HEK293 (cell line): ENCODE data around the gene ISM1.

Experiments
- BCL11A ChIP-seq: fragments of 450-650 bp; formaldehyde crosslinking; IDR thresholded peaks from 2 replicates; pipeline ENCODE4 v1.5.1; 2016; ENCODE audit warnings: low read depth, missing biosample characterization, missing genetic modification characterization
- CTCF ChIP-seq: fragments of 450-650 bp; formaldehyde crosslinking; IDR thresholded peaks from 2 replicates; pipeline ENCODE4 v1.5.1; 2016; ENCODE audit warnings: missing biosample characterization, missing genetic modification characterization
- MYNN ChIP-seq: fragments of 450-650 bp; formaldehyde crosslinking; IDR thresholded peaks from 2 replicates; pipeline ENCODE4 v1.5.1; 2016; ENCODE audit warnings: missing biosample characterization, missing genetic modification characterization, borderline replicate concordance
- REST ChIP-seq: fragments of 450-650 bp; formaldehyde crosslinking; IDR thresholded peaks from 2 replicates; pipeline ENCODE4 v1.5.1; 2016; ENCODE audit warnings: missing biosample characterization, missing genetic modification characterization
- ZBTB1 ChIP-seq: fragments of 450-650 bp; formaldehyde crosslinking; IDR thresholded peaks from 2 replicates; pipeline ENCODE4 v1.5.1; 2016; ENCODE audit warnings: missing biosample characterization, missing genetic modification characterization
- ZNF175 ChIP-seq: fragments of 450-650 bp; formaldehyde crosslinking; IDR thresholded peaks from 2 replicates; pipeline ENCODE4 v1.5.1; 2016; ENCODE audit warnings: missing biosample characterization, missing genetic modification characterization
- ZNF221 ChIP-seq: fragments of 450-650 bp; formaldehyde crosslinking; IDR thresholded peaks from 2 replicates; pipeline ENCODE4 v1.5.1; 2017; ENCODE audit warnings: missing biosample characterization, missing genetic modification characterization, borderline replicate concordance
- ZNF514 ChIP-seq: fragments of 450-650 bp; formaldehyde crosslinking; IDR thresholded peaks from 2 replicates; pipeline ENCODE4 v1.5.1; 2016; ENCODE audit warnings: missing biosample characterization, missing genetic modification characterization
- ZNF76 ChIP-seq: fragments of 450-650 bp; formaldehyde crosslinking; IDR thresholded peaks from 2 replicates; pipeline ENCODE4; 2016; ENCODE audit warnings: low read depth, missing biosample characterization, missing genetic modification characterization, borderline replicate concordance
- TF ChIP-seq, protein P1 (sequence below): fragments of 450-650 bp; formaldehyde crosslinking; IDR thresholded peaks from 2 replicates; pipeline ENCODE4 v1.5.1; 2016; ENCODE audit warnings: missing biosample characterization, missing genetic modification characterization

- TF ChIP-seq, protein P1, sequence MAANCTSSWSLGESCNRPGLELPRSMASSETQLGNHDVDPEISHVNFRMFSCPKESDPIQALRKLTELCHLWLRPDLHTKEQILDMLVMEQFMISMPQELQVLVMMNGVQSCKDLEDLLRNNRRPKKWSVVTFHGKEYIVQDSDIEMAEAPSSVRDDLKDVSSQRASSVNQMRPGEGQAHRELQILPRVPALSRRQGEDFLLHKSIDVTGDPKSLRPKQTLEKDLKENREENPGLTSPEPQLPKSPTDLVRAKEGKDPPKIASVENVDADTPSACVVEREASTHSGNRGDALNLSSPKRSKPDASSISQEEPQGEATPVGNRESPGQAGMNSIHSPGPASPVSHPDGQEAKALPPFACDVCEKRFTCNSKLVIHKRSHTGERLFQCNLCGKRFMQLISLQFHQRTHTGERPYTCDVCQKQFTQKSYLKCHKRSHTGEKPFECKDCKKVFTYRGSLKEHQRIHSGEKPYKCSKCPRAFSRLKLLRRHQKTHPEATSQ, result no peak
- no peak for TF ChIP-seq REST (tag by site-specific recombination)
- no peak for TF ChIP-seq ZNF76 (tag by site-specific recombination)
- no peak for TF ChIP-seq CTCF (tag by site-specific recombination)
- TF ChIP-seq ZNF221 (tag by site-specific recombination), result no peak
- TF ChIP-seq BCL11A (tag by site-specific recombination), result no peak
- no peak for TF ChIP-seq MYNN (tag by site-specific recombination)
- TF ChIP-seq ZBTB1 (tag by site-specific recombination), result no peak
- no peak for TF ChIP-seq ZNF514 (tag by site-specific recombination)
- no peak for TF ChIP-seq ZNF175
Observed at GRCh38 chr20:13183005-13183404, 38.1 kb upstream of the ISM1 start.
